Subcutaneous adipose tissue (tissue), 4 donors: Measurements from ENCODE around the gene CCSER1. TPM values are rescaled to one million over a fixed set of nuclear protein-coding genes. Genes with fewer than 3 reads are reported as not detected.

Experiments used
- total RNA-seq, 4 donors: library from RNA; depleted of rRNA; stranded (reverse); fragments of >200 nt; gene quantifications; one replicate each; pipeline ENCODE4 v1.1.0, GENCODE V29; 2016
- TF ChIP-seq, protein P1 (sequence below): fragments of 450-650 bp; IDR thresholded peaks from one replicate; pipeline ENCODE4 v1.5.1; 2016; ENCODE audit warnings: low read depth, mild to moderate bottlenecking, control low read depth, antibody characterized with exemption, moderate library complexity

Gene CCSER1
- total RNA-seq, 4 donors from 2014 or later = 8.0 to 18.1 (median 16.0) TPM

GRCh38 chr4:90375081-90375480, 247.9 kb downstream of the CCSER1 start:
- TF ChIP-seq, protein P1, sequence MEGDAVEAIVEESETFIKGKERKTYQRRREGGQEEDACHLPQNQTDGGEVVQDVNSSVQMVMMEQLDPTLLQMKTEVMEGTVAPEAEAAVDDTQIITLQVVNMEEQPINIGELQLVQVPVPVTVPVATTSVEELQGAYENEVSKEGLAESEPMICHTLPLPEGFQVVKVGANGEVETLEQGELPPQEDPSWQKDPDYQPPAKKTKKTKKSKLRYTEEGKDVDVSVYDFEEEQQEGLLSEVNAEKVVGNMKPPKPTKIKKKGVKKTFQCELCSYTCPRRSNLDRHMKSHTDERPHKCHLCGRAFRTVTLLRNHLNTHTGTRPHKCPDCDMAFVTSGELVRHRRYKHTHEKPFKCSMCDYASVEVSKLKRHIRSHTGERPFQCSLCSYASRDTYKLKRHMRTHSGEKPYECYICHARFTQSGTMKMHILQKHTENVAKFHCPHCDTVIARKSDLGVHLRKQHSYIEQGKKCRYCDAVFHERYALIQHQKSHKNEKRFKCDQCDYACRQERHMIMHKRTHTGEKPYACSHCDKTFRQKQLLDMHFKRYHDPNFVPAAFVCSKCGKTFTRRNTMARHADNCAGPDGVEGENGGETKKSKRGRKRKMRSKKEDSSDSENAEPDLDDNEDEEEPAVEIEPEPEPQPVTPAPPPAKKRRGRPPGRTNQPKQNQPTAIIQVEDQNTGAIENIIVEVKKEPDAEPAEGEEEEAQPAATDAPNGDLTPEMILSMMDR = no peak

DNA sequence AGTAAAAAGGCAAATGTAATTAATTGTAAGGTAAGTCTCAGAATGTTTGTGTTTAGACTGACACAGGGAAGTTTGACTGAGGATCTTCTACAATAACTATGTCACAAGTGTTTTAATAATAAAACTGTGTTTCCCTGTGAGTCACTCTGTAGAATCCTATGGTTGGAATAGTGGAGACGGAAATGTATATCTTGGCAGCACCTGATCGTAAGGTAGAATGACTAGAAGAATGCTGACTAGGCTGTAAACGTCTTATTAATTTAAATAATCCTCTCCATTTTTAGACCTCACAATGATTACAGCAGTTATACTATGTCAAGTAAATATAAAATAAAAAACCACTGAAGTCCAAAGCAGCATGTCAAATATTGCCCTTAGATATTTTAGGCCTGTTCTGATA, 266.0 kb downstream of the CCSER1 start:
- TF ChIP-seq, protein P1 = no peak

- TF ChIP-seq, protein P1 = no peak
Observed at GRCh38 chr4:90403781-90404180, 276.6 kb downstream of the CCSER1 start.

DNA sequence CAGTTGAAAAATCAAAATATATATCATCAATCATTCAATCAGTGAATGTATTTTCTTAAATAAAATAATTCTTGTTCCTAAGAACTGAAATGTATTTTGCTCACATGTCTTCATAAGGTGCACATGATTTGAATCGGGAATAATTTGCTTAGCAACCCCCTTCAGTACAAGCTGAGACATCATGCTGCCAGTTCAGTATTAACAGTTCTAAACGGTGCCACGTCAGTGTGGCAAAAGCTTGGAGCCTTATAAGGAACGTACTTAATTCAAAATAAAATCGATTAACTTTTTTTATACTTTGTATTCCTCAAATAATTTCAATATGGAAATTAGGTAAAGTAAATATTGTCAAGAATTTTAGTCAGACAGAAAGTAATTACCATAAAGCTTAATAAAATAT, 287.9 kb downstream of the CCSER1 start:
- TF ChIP-seq, protein P1 = no peak

- TF ChIP-seq, protein P1 = no peak
Observed at GRCh38 chr4:90419124-90419711, 292.0 kb downstream of the CCSER1 start.

DNA sequence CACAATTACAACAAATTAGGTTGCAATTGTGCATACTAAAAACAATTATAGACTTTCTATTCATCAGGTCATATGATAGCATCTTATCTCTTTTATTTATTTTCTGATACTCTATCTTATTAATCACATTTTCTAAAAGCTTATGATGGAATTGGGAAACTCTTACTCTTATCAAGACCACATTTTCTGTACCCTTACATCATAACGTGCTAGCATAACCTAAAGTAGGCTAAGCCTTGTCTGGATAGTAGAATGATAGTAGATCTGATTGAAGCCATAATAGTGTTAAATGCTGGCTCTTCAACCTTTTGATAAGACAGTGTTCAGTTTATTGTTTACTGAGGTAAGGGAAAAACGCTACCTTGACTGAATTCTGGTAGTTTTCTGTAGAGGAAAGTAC, 294.0 kb downstream of the CCSER1 start:
- TF ChIP-seq, protein P1 = no peak

DNA sequence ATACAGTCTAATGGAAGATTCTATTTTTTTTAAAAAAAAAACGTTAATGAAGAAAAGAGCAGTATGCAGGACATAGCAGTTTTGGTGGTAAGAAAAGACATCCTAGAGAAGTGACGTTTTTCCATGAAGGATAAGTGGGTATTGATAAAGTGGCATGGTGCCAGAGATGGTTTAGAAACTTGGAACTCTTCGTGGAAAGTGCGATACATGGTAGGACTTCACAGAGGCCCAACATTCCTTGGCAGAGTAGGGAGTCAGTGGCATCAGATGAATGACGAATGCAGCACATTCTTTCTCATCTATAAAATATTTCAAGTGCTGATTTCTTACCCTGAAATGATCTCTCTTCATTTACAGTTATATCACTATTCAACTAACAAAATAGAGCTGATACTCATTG, 298.7 kb downstream of the CCSER1 start:
- TF ChIP-seq, protein P1 = no peak
